RWPE2 (cell line): ENCODE data around the gene TMEM270.

ENCODE experiments used
- ATAC-seq: fragments of 200-7000 bp; cut with Tn5 transposase; 3 replicates; pipeline ENCODE4 v1.9.1; 2021; ENCODE audit warnings: low read depth
- DNase-seq: peaks from one replicate; pipeline ENCODE4 v3.0.0-alpha.2; 2020; ENCODE audit warnings: low spot score
- H3K27ac ChIP-seq: fragments of 450-650 bp; 2 replicates; pipeline ENCODE4 v1.5.1; 2017; ENCODE audit warnings: mild to moderate bottlenecking; ENCODE audit not compliant: poor library complexity, severe bottlenecking
- H3K27me3 ChIP-seq: fragments of 250-450 bp; sonication (Bioruptor Pico); 2 replicates; pipeline ENCODE4 v1.5.1; 2021; ENCODE audit warnings: mild to moderate bottlenecking, moderate library complexity; ENCODE audit not compliant: insufficient read depth, poor library complexity, severe bottlenecking
- H3K36me3 ChIP-seq: fragments of 250-450 bp; sonication (Bioruptor Pico); 2 replicates; pipeline ENCODE4 v1.5.1; 2020; ENCODE audit warnings: low read depth, mild to moderate bottlenecking, moderate library complexity
- H3K4me1 ChIP-seq: fragments of 250-450 bp; sonication (Bioruptor Pico); 2 replicates; pipeline ENCODE4 v1.5.1; 2021; ENCODE audit warnings: mild to moderate bottlenecking, moderate library complexity; ENCODE audit not compliant: insufficient read depth, poor library complexity, severe bottlenecking
- H3K4me3 ChIP-seq: fragments of 250-450 bp; sonication (Bioruptor Pico); 2 replicates; pipeline ENCODE4 v1.5.1; 2021; ENCODE audit warnings: mild to moderate bottlenecking, moderate library complexity; ENCODE audit not compliant: severe bottlenecking
- H3K9me3 ChIP-seq: fragments of 250-450 bp; sonication (Bioruptor Pico); 2 replicates; pipeline ENCODE4 v1.5.1; 2021; ENCODE audit warnings: mild to moderate bottlenecking, moderate library complexity; ENCODE audit not compliant: severe bottlenecking
- CTCF ChIP-seq: fragments of 450-650 bp; IDR thresholded peaks from one replicate; pipeline ENCODE4 v1.5.1; 2017; ENCODE audit warnings: mild to moderate bottlenecking, moderate library complexity; ENCODE audit not compliant: poor library complexity, severe bottlenecking

The TMEM270 gene

GRCh38 chr7:73860859-73861258, at the start of gene TMEM270:
TSS of gene TMEM270 (plus strand) at chr7:73861159. CDS start at chr7:73861195, 36 bp downstream.
- DNase-seq (no peak), ATAC-seq (no peak)
- Histone ChIP-seq H3K36me3 (no peaks in the 10 kb centered on the region), H3K27me3 (no peaks in the 10 kb centered on the region), H3K4me1 (no peaks in the 10 kb centered on the region), H3K27ac (no peak within 1 kb of the TSS), H3K9me3 (no peaks in the 10 kb centered on the region), H3K4me3 (no peak within 1 kb of the TSS)
- TF ChIP-seq CTCF = no peak

GRCh38 chr7:73811760-73812168, 49.2 kb upstream of the TMEM270 start:
- Histone ChIP-seq H3K36me3 (no peaks in the 10 kb centered on the region), H3K27ac (no peak overlapping the region), H3K9me3 (no peaks in the 10 kb centered on the region), H3K4me1 (peaks cover 8% of the 10 kb centered on the region), H3K4me3 (no peak overlapping the region), H3K27me3 (no peaks in the 10 kb centered on the region)
- TF ChIP-seq CTCF = peak; percentile 60
- DNase-seq = peak; percentile 74
- ATAC-seq = peak; percentile 84

DNA sequence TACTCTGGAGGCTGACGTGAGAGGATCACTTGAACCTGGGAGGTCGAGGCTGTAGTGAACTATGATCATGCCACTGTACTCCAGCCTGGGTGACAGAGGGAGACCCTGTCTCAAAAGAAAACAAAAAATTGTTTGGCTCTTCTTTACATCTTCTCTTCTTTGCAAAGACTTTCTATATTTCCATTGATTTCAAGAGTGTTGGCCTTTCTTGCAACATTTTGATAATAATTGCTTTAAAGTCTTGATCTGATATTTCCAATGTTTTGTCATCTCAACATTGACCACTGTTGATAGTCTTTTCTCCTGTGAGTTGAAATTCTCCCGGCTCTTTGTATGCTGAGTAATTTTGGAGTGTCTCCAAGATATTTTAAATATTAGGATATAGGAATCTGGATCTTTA, 48.0 kb upstream of the TMEM270 start:
- TF ChIP-seq CTCF = no peak
- Histone ChIP-seq H3K9me3 (no peaks in the 10 kb centered on the region), H3K36me3 (no peaks in the 10 kb centered on the region), H3K4me1 (peaks cover 8% of the 10 kb centered on the region), H3K27ac (no peak overlapping the region), H3K27me3 (no peaks in the 10 kb centered on the region), H3K4me3 (no peak overlapping the region)
- ATAC-seq = no peak
- no peak for DNase-seq

DNA sequence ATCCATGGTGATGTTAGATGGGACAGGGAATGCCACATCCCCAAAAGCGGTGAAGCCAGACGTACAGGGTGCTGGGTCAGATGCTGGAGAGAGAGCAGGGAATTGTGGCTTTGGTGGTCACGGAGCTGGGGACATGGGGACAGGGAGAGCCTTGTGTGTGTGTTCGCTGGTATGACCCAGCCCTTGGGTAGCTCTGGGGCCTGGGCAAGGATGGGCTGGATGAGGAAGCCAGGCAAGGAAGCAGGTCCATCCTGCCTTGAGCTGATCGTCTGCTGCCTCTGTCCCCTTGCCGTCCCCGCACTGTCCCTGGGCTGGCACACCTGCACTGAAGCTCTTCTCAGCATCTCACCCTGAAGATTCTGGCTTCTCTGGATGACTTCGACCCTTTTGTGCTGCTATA, 45.5 kb upstream of the TMEM270 start:
- DNase-seq = no peak
- H3K36me3 ChIP-seq = no peaks in the 10 kb centered on the region
- no peak for ATAC-seq
- H3K9me3 ChIP-seq = no peaks in the 10 kb centered on the region
- no peaks in the 10 kb centered on the region for H3K4me1 ChIP-seq
- H3K27ac ChIP-seq = no peak overlapping the region
- H3K4me3 ChIP-seq = no peak overlapping the region
- no peaks in the 10 kb centered on the region for H3K27me3 ChIP-seq
- no peak for TF ChIP-seq CTCF

- H3K4me3 ChIP-seq = no peak overlapping the region
- no peaks in the 10 kb centered on the region for H3K27me3 ChIP-seq
- no peaks in the 10 kb centered on the region for H3K36me3 ChIP-seq
- no peaks in the 10 kb centered on the region for H3K9me3 ChIP-seq
- H3K27ac ChIP-seq = no peak overlapping the region
- DNase-seq (peak; percentile 16), ATAC-seq (no peak)
- H3K4me1 ChIP-seq = peaks cover 5% of the 10 kb centered on the region
- TF ChIP-seq CTCF = no peak
Measured at GRCh38 chr7:73817121-73817520, 43.8 kb upstream of the TMEM270 start.
